A549 (cell line): ENCODE results near the gene BCL6B.

ENCODE experiments used
- BHLHE40 ChIP-seq: IDR thresholded peaks from 2 replicates; pipeline ENCODE4 v1.6.1; 2012; ENCODE audit warnings: low read depth, low read length, inconsistent platforms
- CHD4 ChIP-seq: fragments of 200-600 bp; sonication (generic); IDR thresholded peaks from 2 replicates; pipeline ENCODE4 v1.6.1; 2016; ENCODE audit warnings: antibody characterized with exemption, mild to moderate bottlenecking, borderline replicate concordance
- EP300 ChIP-seq, 2 experiments: fragments of >200 bp; sonication (Bioruptor Twin); formaldehyde crosslinking; IDR thresholded peaks; 2 replicates in 1 of 2; 3 replicates in 1 of 2; pipeline ENCODE4 v1.6.1; 2016 to 2017
- KDM5A ChIP-seq: fragments of 200-600 bp; sonication (generic); IDR thresholded peaks from 2 replicates; pipeline ENCODE4 v1.6.1; 2016; ENCODE audit warnings: antibody characterized with exemption, mild to moderate bottlenecking
- NPAS2 ChIP-seq: fragments of 250-450 bp; sonication (Bioruptor Pico); IDR thresholded peaks from 2 replicates; pipeline ENCODE4 v1.8.0; 2022; ENCODE audit warnings: mild to moderate bottlenecking, moderate library complexity, borderline replicate concordance
- POLR2A ChIP-seq: IDR thresholded peaks from 2 replicates; pipeline ENCODE4 v1.6.1; 2012; ENCODE audit warnings: mild to moderate bottlenecking, low read length
- RAD21 ChIP-seq, 2 experiments: fragments of >200 bp in 1 of 2; sonication (Bioruptor Twin) in 1 of 2; formaldehyde crosslinking in 1 of 2; IDR thresholded peaks in 1 of 2; conservative IDR thresholded peaks in 1 of 2; 2 replicates in 1 of 2; 3 replicates in 1 of 2; pipeline ENCODE4 v1.6.1; 2012 to 2018; ENCODE audit warnings: inconsistent platforms in 1 of 2
- RNF2 ChIP-seq: fragments of 200-600 bp; sonication (generic); IDR thresholded peaks from 2 replicates; pipeline ENCODE4 v1.6.1; 2016; ENCODE audit warnings: low read depth, mild to moderate bottlenecking, antibody characterized with exemption, moderate library complexity, borderline replicate concordance
- TF ChIP-seq, protein P1 (sequence below): fragments of >200 bp; sonication (Bioruptor Twin); formaldehyde crosslinking; IDR thresholded peaks from 3 replicates; pipeline ENCODE4 v1.5.1; 2016
- TF ChIP-seq, protein P2 (sequence below): fragments of >200 bp; sonication (Bioruptor Twin); formaldehyde crosslinking; IDR thresholded peaks from 3 replicates; pipeline ENCODE4 v1.6.1; 2016
- TF ChIP-seq, protein P3 (sequence below): fragments of 250-450 bp; sonication (Bioruptor Pico); IDR thresholded peaks from 2 replicates; pipeline ENCODE4 v1.5.0; 2021; ENCODE audit warnings: mild to moderate bottlenecking, moderate library complexity, borderline replicate concordance

DNA sequence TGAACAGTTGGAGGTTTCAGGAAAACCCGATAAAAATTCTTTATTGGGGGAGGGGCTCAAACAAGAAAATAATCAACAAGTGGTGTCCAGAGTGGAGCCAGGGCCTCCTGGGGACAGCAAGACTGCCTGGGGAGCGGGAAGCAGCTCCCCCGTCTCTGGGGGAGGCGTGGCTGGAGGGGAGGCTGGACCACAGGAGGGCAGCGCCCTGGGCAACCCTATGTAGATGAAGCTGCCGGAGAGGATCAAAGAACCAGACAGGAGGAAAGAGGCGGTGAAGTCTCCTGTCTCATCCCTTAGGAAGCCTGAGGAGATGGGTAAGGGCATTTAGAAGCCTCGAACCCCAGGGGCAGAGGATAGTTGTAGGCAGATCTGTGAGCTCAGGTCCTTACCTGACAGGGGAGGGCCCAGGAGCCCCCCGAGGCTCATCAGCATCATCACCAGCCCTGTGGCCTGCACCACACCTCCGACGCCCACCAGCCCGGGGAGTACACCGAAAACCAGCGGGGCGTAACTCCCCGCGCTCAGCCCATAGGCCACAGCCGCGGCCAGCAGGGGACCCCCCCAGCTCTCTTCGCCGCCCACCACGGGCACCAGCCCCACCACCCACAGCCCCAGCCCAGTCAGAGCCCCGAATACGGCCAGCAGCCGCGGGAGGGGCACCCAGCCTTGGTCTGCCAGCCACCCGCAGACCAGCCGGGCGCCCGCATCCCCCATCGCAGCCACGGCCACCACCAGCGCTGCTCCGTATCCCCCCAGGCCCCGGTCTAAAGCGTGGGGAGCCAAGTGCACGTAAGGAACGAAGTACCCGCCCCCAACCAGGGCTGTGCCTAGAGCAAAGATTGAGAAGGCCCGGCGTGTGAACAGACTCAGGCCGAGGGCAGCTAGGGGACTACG, 19.0 kb downstream of the BCL6B start:
- TF ChIP-seq, protein P1, sequence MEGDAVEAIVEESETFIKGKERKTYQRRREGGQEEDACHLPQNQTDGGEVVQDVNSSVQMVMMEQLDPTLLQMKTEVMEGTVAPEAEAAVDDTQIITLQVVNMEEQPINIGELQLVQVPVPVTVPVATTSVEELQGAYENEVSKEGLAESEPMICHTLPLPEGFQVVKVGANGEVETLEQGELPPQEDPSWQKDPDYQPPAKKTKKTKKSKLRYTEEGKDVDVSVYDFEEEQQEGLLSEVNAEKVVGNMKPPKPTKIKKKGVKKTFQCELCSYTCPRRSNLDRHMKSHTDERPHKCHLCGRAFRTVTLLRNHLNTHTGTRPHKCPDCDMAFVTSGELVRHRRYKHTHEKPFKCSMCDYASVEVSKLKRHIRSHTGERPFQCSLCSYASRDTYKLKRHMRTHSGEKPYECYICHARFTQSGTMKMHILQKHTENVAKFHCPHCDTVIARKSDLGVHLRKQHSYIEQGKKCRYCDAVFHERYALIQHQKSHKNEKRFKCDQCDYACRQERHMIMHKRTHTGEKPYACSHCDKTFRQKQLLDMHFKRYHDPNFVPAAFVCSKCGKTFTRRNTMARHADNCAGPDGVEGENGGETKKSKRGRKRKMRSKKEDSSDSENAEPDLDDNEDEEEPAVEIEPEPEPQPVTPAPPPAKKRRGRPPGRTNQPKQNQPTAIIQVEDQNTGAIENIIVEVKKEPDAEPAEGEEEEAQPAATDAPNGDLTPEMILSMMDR: no peak
- no peak for TF ChIP-seq EP300 (IDR thresholded peaks at IDR 0.05)
- no peak for TF ChIP-seq RNF2
- TF ChIP-seq KDM5A: no peak
- TF ChIP-seq RAD21 (conservative IDR thresholded peaks at IDR 0.05 in 1 of 2, IDR thresholded peaks at IDR 0.05 in 1 of 2): no peak
- no peak for TF ChIP-seq BHLHE40
- TF ChIP-seq, protein P2, sequence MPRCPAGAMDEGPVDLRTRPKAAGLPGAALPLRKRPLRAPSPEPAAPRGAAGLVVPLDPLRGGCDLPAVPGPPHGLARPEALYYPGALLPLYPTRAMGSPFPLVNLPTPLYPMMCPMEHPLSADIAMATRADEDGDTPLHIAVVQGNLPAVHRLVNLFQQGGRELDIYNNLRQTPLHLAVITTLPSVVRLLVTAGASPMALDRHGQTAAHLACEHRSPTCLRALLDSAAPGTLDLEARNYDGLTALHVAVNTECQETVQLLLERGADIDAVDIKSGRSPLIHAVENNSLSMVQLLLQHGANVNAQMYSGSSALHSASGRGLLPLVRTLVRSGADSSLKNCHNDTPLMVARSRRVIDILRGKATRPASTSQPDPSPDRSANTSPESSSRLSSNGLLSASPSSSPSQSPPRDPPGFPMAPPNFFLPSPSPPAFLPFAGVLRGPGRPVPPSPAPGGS: no peak
- 0 out of 2 replicates have a peak, but pooled peaks have one; percentile 5 for TF ChIP-seq POLR2A
- no peak for TF ChIP-seq CHD4
- TF ChIP-seq, protein P3, sequence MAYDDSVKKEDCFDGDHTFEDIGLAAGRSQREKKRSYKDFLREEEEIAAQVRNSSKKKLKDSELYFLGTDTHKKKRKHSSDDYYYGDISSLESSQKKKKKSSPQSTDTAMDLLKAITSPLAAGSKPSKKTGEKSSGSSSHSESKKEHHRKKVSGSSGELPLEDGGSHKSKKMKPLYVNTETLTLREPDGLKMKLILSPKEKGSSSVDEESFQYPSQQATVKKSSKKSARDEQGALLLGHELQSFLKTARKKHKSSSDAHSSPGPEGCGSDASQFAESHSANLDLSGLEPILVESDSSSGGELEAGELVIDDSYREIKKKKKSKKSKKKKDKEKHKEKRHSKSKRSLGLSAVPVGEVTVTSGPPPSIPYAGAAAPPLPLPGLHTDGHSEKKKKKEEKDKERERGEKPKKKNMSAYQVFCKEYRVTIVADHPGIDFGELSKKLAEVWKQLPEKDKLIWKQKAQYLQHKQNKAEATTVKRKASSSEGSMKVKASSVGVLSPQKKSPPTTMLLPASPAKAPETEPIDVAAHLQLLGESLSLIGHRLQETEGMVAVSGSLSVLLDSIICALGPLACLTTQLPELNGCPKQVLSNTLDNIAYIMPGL (CRISPR knock-in tag): no peak
- TF ChIP-seq NPAS2: no peak
